Measurements from ENCODE around the gene RNASE7.

The RNASE7 gene

GRCh38 chr14:21068521-21069387, 26.6 kb downstream of the RNASE7 start:
- Histone ChIP-seq H3K36me3 (ENCODE audit: control insufficient read depth, insufficient read depth, low read length) (peaks cover 6% of the 10 kb centered on the region), H3K27ac (ENCODE audit: insufficient read depth, low read depth, low read length, poor library complexity, severe bottlenecking) (no peak overlapping the region), H3K9me3 (ENCODE audit: control insufficient read depth, low read length) (no peaks in the 10 kb centered on the region), H3K4me3 (ENCODE audit: insufficient read depth, low read depth, low read length) (peak overlapping the region; percentile 57), H3K27me3 (ENCODE audit: control insufficient read depth, insufficient read depth, low read length, poor library complexity, severe bottlenecking) (peaks cover 12% of the 10 kb centered on the region), H3K4me1 (ENCODE audit: control insufficient read depth, insufficient read depth, low read length) (peaks cover 4% of the 10 kb centered on the region)
- 1% methylated on average over 45 of the region's 45 CpGs for WGBS, 2 experiments

- peak overlapping the region; percentile 74 for H3K27ac ChIP-seq (ENCODE audit: insufficient read depth, low read depth, low read length, poor library complexity, severe bottlenecking)
- H3K9me3 ChIP-seq (ENCODE audit: control insufficient read depth, low read length): no peaks in the 10 kb centered on the region
- peaks cover 3% of the 10 kb centered on the region for H3K4me1 ChIP-seq (ENCODE audit: control insufficient read depth, insufficient read depth, low read length)
- peaks cover 12% of the 10 kb centered on the region for H3K27me3 ChIP-seq (ENCODE audit: control insufficient read depth, insufficient read depth, low read length, poor library complexity, severe bottlenecking)
- H3K36me3 ChIP-seq (ENCODE audit: control insufficient read depth, insufficient read depth, low read length): peaks cover 13% of the 10 kb centered on the region
- H3K4me3 ChIP-seq (ENCODE audit: insufficient read depth, low read depth, low read length): peak overlapping the region; percentile 57
- 0 to 1% methylated on average over 40 of the region's 40 CpGs for WGBS, 2 experiments
Measured at GRCh38 chr14:21069388-21070082, 27.4 kb downstream of the RNASE7 start.

GRCh38 chr14:21070083-21070609, 28.0 kb downstream of the RNASE7 start, which contains the start of gene ARHGEF40:
Gene ARHGEF40 (plus strand): TSS chr14:21070304. CDS start chr14:21070397, 93 bp downstream.
- Histone ChIP-seq H3K27ac (ENCODE audit: insufficient read depth, low read depth, low read length, poor library complexity, severe bottlenecking) (peak within 1 kb of the TSS; percentile 74), H3K27me3 (ENCODE audit: control insufficient read depth, insufficient read depth, low read length, poor library complexity, severe bottlenecking) (peaks cover 12% of the 10 kb centered on the region), H3K4me3 (ENCODE audit: insufficient read depth, low read depth, low read length) (peak within 1 kb of the TSS; percentile 57), H3K9me3 (ENCODE audit: control insufficient read depth, low read length) (no peaks in the 10 kb centered on the region), H3K36me3 (ENCODE audit: control insufficient read depth, insufficient read depth, low read length) (peaks cover 15% of the 10 kb centered on the region), H3K4me1 (ENCODE audit: control insufficient read depth, insufficient read depth, low read length) (peaks cover 3% of the 10 kb centered on the region)
- 0% methylated on average over 63 of the region's 63 CpGs for WGBS, 2 experiments

- Histone ChIP-seq H3K27me3 (ENCODE audit: control insufficient read depth, insufficient read depth, low read length, poor library complexity, severe bottlenecking) (peaks cover 12% of the 10 kb centered on the region), H3K36me3 (ENCODE audit: control insufficient read depth, insufficient read depth, low read length) (peaks cover 17% of the 10 kb centered on the region)
- 0% methylated on average over 23 of the region's 23 CpGs for WGBS, 2 experiments
Measured at GRCh38 chr14:21070610-21071224, 28.6 kb downstream of the RNASE7 start.

GRCh38 chr14:21071225-21072030, 29.3 kb downstream of the RNASE7 start:
- peaks cover 22% of the 10 kb centered on the region for H3K36me3 ChIP-seq (ENCODE audit: control insufficient read depth, insufficient read depth, low read length)
- no peaks in the 10 kb centered on the region for H3K9me3 ChIP-seq (ENCODE audit: control insufficient read depth, low read length)
- 1% methylated on average over 37 of the region's 37 CpGs for WGBS, 2 experiments
- H3K4me3 ChIP-seq (ENCODE audit: insufficient read depth, low read depth, low read length): peak overlapping the region; percentile 57
- peaks cover 3% of the 10 kb centered on the region for H3K4me1 ChIP-seq (ENCODE audit: control insufficient read depth, insufficient read depth, low read length)
- peak overlapping the region; percentile 73 for H3K27ac ChIP-seq (ENCODE audit: insufficient read depth, low read depth, low read length, poor library complexity, severe bottlenecking)
- peaks cover 12% of the 10 kb centered on the region for H3K27me3 ChIP-seq (ENCODE audit: control insufficient read depth, insufficient read depth, low read length, poor library complexity, severe bottlenecking)

More at GRCh38 chr14:21070610-21071224, 28.6 kb downstream of the RNASE7 start:
- Histone ChIP-seq H3K9me3 (ENCODE audit: control insufficient read depth, low read length) (no peaks in the 10 kb centered on the region), H3K4me1 (ENCODE audit: control insufficient read depth, insufficient read depth, low read length) (peaks cover 3% of the 10 kb centered on the region), H3K4me3 (ENCODE audit: insufficient read depth, low read depth, low read length) (peak overlapping the region; percentile 57), H3K27ac (ENCODE audit: insufficient read depth, low read depth, low read length, poor library complexity, severe bottlenecking) (peak overlapping the region; percentile 73)

- H3K27ac ChIP-seq (ENCODE audit: insufficient read depth, low read depth, low read length, poor library complexity, severe bottlenecking): peak overlapping the region; percentile 73
- peaks cover 3% of the 10 kb centered on the region for H3K4me1 ChIP-seq (ENCODE audit: control insufficient read depth, insufficient read depth, low read length)
- peaks cover 26% of the 10 kb centered on the region for H3K36me3 ChIP-seq (ENCODE audit: control insufficient read depth, insufficient read depth, low read length)
- peaks cover 12% of the 10 kb centered on the region for H3K27me3 ChIP-seq (ENCODE audit: control insufficient read depth, insufficient read depth, low read length, poor library complexity, severe bottlenecking)
- peak overlapping the region; percentile 57 for H3K4me3 ChIP-seq (ENCODE audit: insufficient read depth, low read depth, low read length)
- no peaks in the 10 kb centered on the region for H3K9me3 ChIP-seq (ENCODE audit: control insufficient read depth, low read length)
- WGBS, 2 experiments: 34% methylated on average over 4 of the region's 4 CpGs
Measured at GRCh38 chr14:21072031-21072473, 29.9 kb downstream of the RNASE7 start.

- Histone ChIP-seq H3K4me1 (ENCODE audit: control insufficient read depth, insufficient read depth, low read length) (peaks cover 3% of the 10 kb centered on the region), H3K4me3 (ENCODE audit: insufficient read depth, low read depth, low read length) (no peak overlapping the region), H3K36me3 (ENCODE audit: control insufficient read depth, insufficient read depth, low read length) (peaks cover 26% of the 10 kb centered on the region), H3K9me3 (ENCODE audit: control insufficient read depth, low read length) (no peaks in the 10 kb centered on the region), H3K27me3 (ENCODE audit: control insufficient read depth, insufficient read depth, low read length, poor library complexity, severe bottlenecking) (peaks cover 12% of the 10 kb centered on the region), H3K27ac (ENCODE audit: insufficient read depth, low read depth, low read length, poor library complexity, severe bottlenecking) (no peak overlapping the region)
- WGBS, 2 experiments: 95% methylated on average over 9 of the region's 9 CpGs
Measured at GRCh38 chr14:21072781-21073339, 30.7 kb downstream of the RNASE7 start.

GRCh38 chr14:21073921-21074320, 31.8 kb downstream of the RNASE7 start:
- H3K9me3 ChIP-seq (ENCODE audit: control insufficient read depth, low read length): no peaks in the 10 kb centered on the region
- no peak overlapping the region for H3K27ac ChIP-seq (ENCODE audit: insufficient read depth, low read depth, low read length, poor library complexity, severe bottlenecking)
- no peak overlapping the region for H3K4me3 ChIP-seq (ENCODE audit: insufficient read depth, low read depth, low read length)
- 96% methylated on average over 9 of the region's 9 CpGs for WGBS, 2 experiments
- H3K36me3 ChIP-seq (ENCODE audit: control insufficient read depth, insufficient read depth, low read length): peaks cover 26% of the 10 kb centered on the region
- H3K4me1 ChIP-seq (ENCODE audit: control insufficient read depth, insufficient read depth, low read length): peaks cover 3% of the 10 kb centered on the region
- peaks cover 4% of the 10 kb centered on the region for H3K27me3 ChIP-seq (ENCODE audit: control insufficient read depth, insufficient read depth, low read length, poor library complexity, severe bottlenecking)
